ENCODE measurements around the gene PAQR7.
"Not testable (repeated sequence)": the region's sequence is repeated elsewhere in the genome, so short reads cannot be mapped to it uniquely, and the experiment has no call there.

PAQR7 gene

DNA sequence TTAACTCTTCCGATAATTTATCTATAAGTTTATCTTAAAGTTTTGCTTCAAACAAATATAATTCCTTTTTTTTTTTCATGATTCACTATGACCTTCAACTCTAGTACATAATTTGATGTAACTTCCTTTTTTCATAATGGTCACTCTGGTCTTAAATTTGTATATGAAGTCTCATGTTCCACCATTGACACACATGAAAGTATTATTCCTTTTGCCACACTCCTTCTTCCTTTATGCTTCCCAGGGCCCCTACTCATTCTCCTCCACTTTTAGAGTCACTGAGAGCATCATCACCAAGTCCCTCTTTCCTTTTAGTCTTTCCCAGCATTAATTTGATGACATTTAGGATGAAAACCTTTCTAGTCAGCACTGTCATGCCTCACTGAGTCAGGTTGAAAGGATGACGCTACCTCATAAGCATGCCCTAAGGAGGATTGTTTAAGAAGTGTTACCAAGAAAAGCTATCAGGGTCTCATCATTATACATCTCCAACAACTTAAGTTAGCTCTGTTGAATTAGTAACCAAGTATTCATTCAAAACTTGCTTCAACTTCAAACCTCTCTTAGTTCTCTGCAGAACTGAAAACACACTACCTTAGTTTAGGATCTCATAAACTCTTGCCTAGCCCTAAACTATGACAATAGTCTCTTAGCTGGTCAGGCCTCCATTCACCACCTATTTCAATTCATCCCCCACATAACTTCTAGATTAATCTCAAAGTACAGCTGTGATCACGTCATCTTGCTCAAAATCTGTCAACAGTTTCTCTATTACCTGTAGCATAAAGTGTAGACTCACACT lies 30.8 kb downstream of the PAQR7 start:
- DNase-seq (ENCODE audit: low spot score), result no peak

DNA sequence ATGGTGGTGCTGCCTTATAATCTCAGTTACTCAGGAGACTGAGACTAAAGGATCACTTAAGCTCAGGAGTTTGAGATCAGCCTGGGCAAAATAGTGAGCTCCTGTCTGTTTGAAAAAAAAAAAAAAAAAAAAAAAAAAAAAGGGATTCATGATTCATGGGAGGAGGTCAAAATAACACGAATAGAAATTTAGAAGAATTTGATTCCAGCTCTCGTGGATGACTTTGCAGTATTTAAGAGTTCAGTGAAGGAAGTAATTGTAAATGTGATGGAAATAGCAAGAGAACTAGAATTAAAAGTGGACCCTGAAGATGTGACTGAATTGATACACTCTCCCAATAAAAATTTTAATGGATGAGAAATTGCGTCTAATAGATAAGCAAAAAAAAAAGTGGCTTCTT lies 32.0 kb downstream of the PAQR7 start:
- no peak for DNase-seq (ENCODE audit: low spot score)

- DNase-seq (ENCODE audit: low spot score), result not testable (repeated sequence)
These were observed 35.7 kb downstream of the PAQR7 start for GRCh38 chr1:25839808-25840207.

DNA sequence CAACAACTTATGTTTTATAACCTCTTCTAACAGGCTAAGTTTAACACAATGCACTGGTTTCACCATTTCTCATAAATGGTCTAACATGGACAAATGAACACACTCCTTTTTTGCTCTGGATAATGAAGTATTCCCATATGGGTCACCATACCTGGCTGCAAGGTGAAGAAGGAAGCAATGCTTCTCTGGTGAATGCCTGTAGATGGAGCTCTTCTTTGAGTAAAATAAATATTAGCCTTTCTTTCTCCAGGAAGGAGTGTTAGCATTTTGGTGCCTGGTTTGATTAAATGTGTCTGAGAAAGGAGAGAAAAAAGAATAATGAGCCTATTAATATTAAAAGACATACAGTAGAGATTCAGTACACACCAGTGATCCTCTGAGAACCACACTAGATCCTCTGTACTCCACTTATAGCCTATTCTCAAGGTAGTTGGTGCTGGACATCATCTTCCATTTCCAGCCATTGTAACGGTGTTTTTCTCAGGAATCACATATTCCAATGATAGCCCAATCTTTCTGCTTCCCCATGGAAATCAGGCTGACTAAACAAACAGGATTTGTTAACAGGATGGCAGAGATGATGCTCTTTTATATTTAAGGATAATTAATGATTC lies 38.1 kb downstream of the PAQR7 start:
- no peak for DNase-seq (ENCODE audit: low spot score)

- DNase-seq (ENCODE audit: low spot score), result no peak
These were observed 38.8 kb downstream of the PAQR7 start for GRCh38 chr1:25836695-25837094.

DNA sequence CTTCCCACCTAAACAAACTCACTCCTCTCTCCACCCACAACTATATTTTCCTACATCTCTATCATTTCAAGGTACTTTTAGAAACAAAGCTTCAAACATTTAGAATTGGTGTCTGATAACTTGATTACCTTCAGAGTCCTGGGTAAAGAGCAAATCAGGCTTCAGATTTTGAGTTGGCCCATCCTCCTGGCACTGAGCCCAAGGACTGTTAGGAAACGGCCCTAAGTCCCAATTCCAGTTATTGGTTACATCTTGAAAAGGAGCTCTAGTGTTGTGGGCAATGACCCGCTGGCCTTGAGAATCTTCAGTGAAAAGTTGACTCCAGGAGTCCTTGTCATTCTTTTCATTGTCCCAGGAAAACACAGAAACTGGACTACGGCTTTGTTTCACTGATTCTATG lies 40.6 kb downstream of the PAQR7 start:
- no peak for DNase-seq (ENCODE audit: low spot score)

- no peak for DNase-seq (ENCODE audit: low spot score)
These were observed 42.4 kb downstream of the PAQR7 start for GRCh38 chr1:25833158-25833557.

- DNase-seq (ENCODE audit: low spot score), result no peak
These were observed 43.0 kb downstream of the PAQR7 start for GRCh38 chr1:25832336-25833037.

DNA sequence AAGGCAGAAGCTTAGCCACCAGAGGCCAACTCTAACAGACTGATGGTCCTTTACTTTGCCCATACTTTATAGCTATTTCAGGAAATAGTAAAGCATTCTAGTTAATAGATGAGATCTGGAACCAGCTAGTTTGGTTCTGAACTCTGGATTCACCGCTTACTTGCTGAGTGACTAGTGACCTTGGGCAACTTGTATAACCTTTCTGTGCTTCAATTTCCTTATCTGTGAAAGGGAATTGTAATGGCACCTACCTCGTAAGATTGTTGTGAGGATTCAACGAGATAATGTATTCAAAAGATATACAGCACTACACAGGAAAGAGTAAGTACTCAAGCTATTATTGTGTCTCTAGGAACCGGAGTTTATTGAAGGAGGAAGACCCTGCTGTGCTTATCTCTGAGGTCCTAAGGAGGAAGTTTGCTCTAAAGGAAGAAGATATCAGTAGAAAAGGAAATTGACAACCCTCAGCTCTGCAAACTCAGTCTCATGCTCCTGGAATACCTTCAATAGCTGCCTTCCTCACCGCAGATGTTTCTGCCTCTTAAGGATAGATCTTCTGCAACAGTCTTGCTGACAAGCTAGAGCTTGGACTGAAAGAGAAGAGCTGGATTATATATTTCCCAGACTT lies 43.8 kb downstream of the PAQR7 start:
- no peak for DNase-seq (ENCODE audit: low spot score)

GRCh38 chr1:25829046-25829445 lies 46.5 kb downstream of the PAQR7 start:
- no peak for DNase-seq (ENCODE audit: low spot score)

- no peak for DNase-seq (ENCODE audit: low spot score)
These were observed 47.0 kb downstream of the PAQR7 start for GRCh38 chr1:25828491-25828890.

DNA sequence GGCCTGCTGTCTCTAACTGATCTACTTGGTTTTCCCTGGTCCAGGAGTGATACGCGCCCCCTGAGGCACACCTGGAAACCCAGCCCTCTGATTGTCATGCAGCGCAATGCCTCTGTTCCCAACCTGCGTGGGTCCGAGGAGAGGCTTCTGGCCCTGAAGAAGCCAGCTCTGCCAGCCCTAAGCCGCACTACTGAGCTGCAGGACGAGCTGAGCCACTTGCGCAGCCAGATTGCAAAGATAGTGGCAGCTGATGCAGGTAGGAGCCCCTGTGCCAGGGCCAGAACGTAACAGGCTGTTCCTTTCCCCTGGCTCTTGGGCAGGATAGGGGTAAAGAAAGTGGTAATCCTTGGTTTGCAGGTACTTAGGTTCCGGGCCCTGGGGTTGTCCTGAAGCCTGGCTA lies 48.9 kb downstream of the PAQR7 start:
- DNase-seq (ENCODE audit: low spot score), result no peak

- peak; percentile 70 for DNase-seq (ENCODE audit: low spot score)
These were observed 49.9 kb downstream of the PAQR7 start for GRCh38 chr1:25825605-25826004.

DNA sequence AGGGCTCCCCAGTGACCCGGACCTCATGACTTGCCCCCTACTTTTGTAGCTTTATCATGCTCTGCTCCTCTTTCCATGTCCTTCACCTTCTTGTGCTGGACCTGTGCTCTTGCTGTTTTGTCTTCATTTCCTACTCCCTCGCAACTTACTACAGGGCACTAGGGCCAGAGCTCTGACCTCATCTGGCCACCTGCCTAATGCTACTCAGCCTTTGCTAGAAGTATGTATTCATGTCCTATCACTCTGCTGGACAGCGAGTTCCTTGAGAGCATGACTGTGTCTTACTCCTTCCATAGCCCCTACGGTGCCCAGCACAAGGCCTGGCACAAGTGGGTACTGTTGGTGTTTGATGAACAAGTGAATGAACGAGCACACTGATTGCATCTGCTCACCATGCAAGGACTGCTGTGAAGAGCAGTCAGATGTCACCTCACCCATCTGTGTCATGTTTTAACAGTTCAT lies 53.8 kb downstream of the PAQR7 start:
- DNase-seq (ENCODE audit: low spot score), result no peak

GRCh38 chr1:25821112-25821476 lies 54.4 kb downstream of the PAQR7 start:
- DNase-seq (ENCODE audit: low spot score), result no peak

- no peak for DNase-seq (ENCODE audit: low spot score)
These were observed 55.0 kb downstream of the PAQR7 start for GRCh38 chr1:25820247-25821111.

- peak; percentile 74 for DNase-seq (ENCODE audit: low spot score)
These were observed 55.8 kb downstream of the PAQR7 start, which contains the start of gene MTFR1L for GRCh38 chr1:25819491-25820246. Gene MTFR1L, plus strand, starts transcription at chr1:25819954. Its CDS starts 3,151 bp downstream, at chr1:25823105.

GRCh38 chr1:25818569-25818968 lies 56.9 kb downstream of the PAQR7 start:
- DNase-seq (ENCODE audit: low spot score), result no peak

DNA sequence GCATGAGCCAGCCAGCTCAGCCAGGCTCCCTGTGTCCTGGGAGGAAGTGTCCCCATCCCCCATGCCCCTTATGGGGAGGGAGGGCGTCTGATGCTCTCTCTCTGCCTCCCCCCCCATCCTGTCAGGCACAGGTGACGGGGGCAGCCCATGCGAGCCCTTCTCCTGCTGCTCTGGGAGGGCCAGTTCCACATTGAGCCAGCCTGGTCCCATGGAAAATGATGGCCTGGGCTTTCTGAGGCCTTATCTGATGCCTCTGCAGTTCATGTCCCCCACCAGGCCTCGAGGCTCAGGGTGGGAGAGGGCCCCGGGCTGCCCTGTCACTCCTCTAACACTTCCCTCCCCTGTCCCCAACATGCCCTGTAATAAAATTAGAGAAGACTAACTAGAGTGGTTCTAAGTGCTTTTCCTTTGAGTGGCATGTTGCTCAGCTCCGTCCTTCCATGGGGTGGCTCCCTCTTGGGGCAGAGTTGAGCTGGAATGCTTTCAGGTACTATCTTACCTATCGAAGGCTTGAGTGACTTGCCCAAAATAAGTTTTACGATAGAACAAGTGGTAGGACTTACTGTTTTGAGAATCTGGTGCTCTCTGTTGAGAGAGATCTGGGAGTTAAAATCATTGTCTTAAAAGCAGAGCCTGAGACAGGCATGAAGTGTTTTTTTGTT lies 57.5 kb downstream of the PAQR7 start:
- DNase-seq (ENCODE audit: low spot score), result no peak

DNA sequence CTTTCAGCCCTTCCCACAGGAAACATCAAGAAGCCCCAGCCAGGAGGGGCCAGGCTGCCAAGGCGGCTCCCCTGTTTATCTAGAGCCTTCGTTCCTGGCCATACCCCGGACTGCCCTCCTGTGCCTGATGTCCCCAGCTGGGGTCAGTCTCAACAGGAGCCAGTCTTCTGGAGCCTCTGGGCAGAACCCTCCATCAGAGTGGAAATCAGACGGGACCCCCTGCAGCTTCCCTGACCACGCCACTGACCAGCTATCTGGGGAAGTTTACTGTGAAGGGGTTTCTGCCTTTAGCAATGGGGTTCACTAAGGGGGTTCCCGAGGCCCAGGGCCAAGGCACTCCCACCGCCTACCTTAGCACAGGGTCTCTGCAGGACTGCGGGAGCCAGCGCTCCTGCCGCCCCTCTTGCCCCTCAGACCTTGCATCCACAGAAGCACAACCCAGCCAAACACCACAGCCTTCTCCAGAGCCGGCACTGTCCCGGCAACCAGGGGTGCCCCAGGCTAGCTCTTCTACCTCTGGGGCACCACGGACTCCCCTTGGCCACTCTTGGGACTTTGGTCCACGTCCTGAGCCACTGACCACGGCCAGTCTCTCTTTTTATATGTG lies 59.3 kb downstream of the PAQR7 start:
- DNase-seq (ENCODE audit: low spot score), result no peak
